Endothelial cell of umbilical vein (primary cell): ENCODE measurements around the gene DLEU7. TPM values are rescaled to one million over a fixed set of nuclear protein-coding genes. Genes with fewer than 3 reads are reported as not detected.

Experiments
- BruUV-seq: library from RNA; stranded (reverse); fragments of 400-500 nt; replicated peaks from 2 replicates; lab custom pipeline; 2021; lab: Mats Ljungman, UMichigan
- CTCF ChIA-PET: fragments of 300-600, 350-600 bp; sonication (Branson Sonifier 250); formaldehyde crosslinking; loops from one replicate; lab custom pipeline; 2021; ENCODE audit warnings: antibody characterized with exemption, inconsistent platforms; lab: Charles Lee
- POLR2A ChIA-PET: fragments of 300-600, 350-600 bp; sonication (Branson Sonifier 250); formaldehyde crosslinking; loops from one replicate; lab custom pipeline; 2021; ENCODE audit warnings: antibody characterized with exemption, inconsistent platforms; lab: Charles Lee
- DNase-seq: peaks from one replicate; pipeline ENCODE4 v3.0.0-alpha.2; 2011; ENCODE audit warnings: low read depth, low spot score
- FAIRE-seq: peaks from 2 replicates; lab custom pipeline; 2011; peaks lifted over from hg19 to GRCh38; lab: Jason Lieb, UNC
- H2AFZ ChIP-seq: 2 replicates; pipeline ENCODE4 v1.6.0; 2012; ENCODE audit warnings: low read depth, low read length, control low read depth, inconsistent platforms
- H3K27ac ChIP-seq: 2 replicates; pipeline ENCODE4 v1.5.1; 2011; ENCODE audit warnings: low read depth, mild to moderate bottlenecking, control low read depth, low read length, moderate library complexity; ENCODE audit not compliant: insufficient read depth
- H3K27me3 ChIP-seq, 2 experiments: 2 replicates each; pipeline versions ENCODE4 v1.6.0 to v1.6.1; 2011; ENCODE audit warnings: low read length in 2 of 2, mixed read lengths in 1 of 2; ENCODE audit not compliant: control insufficient read depth in 2 of 2, insufficient read depth in 2 of 2
- H3K36me3 ChIP-seq, 2 experiments: 2 replicates in 1 of 2; 3 replicates in 1 of 2; pipeline ENCODE4 v1.5.1; 2011; ENCODE audit warnings: low read length in 2 of 2, mild to moderate bottlenecking in 1 of 2, moderate library complexity in 1 of 2; ENCODE audit not compliant: control insufficient read depth in 2 of 2, insufficient read depth in 2 of 2; ENCODE audit errors: extremely low read depth in 1 of 2
- H3K4me1 ChIP-seq: 3 replicates; pipeline ENCODE4 v1.5.1; 2011; ENCODE audit warnings: mild to moderate bottlenecking, low read length; ENCODE audit not compliant: control insufficient read depth, insufficient read depth; ENCODE audit errors: extremely low read depth
- H3K4me2 ChIP-seq: 2 replicates; pipeline ENCODE4 v1.6.1; 2011; ENCODE audit warnings: low read length, control low read depth, mixed read lengths; ENCODE audit not compliant: insufficient read depth
- H3K4me3 ChIP-seq, 3 experiments: fragments of 200-600 bp in 1 of 3; sonication (generic), shearing (Covaris generic) in 1 of 3; replicated peaks in 1 of 3; 2 replicates each; pipeline ENCODE4 v1.5.1; 2011 to 2016; ENCODE audit warnings: control low read depth in 3 of 3, low read length in 3 of 3, mild to moderate bottlenecking in 2 of 3, inconsistent platforms in 1 of 3, low read depth in 1 of 3, moderate library complexity in 1 of 3; ENCODE audit not compliant: insufficient read depth in 1 of 3
- H3K79me2 ChIP-seq: 2 replicates; pipeline ENCODE4 v1.6.0; 2012; ENCODE audit warnings: low read length, inconsistent platforms; ENCODE audit not compliant: control insufficient read depth, insufficient read depth
- H3K9ac ChIP-seq: replicated peaks from 2 replicates; pipeline ENCODE3; 2011; ENCODE audit warnings: low read length, control low read depth; ENCODE audit not compliant: insufficient read depth; ENCODE audit errors: extremely low read depth
- H3K9me1 ChIP-seq: replicated peaks from 3 replicates; pipeline ENCODE4 v1.6.0; 2011; ENCODE audit warnings: mild to moderate bottlenecking, low read length; ENCODE audit not compliant: control insufficient read depth, insufficient read depth; ENCODE audit errors: extremely low read depth
- H3K9me3 ChIP-seq: replicated peaks from 2 replicates; pipeline ENCODE4 v1.5.1; 2012; ENCODE audit warnings: low read length, inconsistent platforms; ENCODE audit not compliant: control insufficient read depth, insufficient read depth
- H4K20me1 ChIP-seq: replicated peaks from 2 replicates; pipeline ENCODE3; 2011; ENCODE audit warnings: mild to moderate bottlenecking, low read length; ENCODE audit not compliant: control insufficient read depth, insufficient read depth; ENCODE audit errors: extremely low read depth
- FOS ChIP-seq: IDR thresholded peaks from 2 replicates; pipeline ENCODE4 v1.6.1; 2011; ENCODE audit warnings: mild to moderate bottlenecking, low read length, moderate library complexity, borderline replicate concordance; ENCODE audit not compliant: insufficient read depth
- JUN ChIP-seq: IDR thresholded peaks from 2 replicates; pipeline ENCODE4 v1.6.1; 2011; ENCODE audit warnings: borderline replicate concordance, low read depth; ENCODE audit not compliant: insufficient read length, insufficient read depth
- POLR2AphosphoS5 ChIP-seq: IDR thresholded peaks from 2 replicates; pipeline ENCODE4 v1.6.1; 2012; ENCODE audit warnings: low read depth, mild to moderate bottlenecking, control low read depth, low read length, moderate library complexity; ENCODE audit not compliant: insufficient read depth
- dilution Hi-C: fragments of 300-500 bp; cut with MboI; formaldehyde crosslinking; loops from one replicate; pipeline ENCODE4 v1.15.0; 2019; ENCODE audit warnings: low sequenced_read_pairs; ENCODE audit not compliant: extremely low pct_ligation_motif_present
- intact Hi-C: fragments of 100-400 bp; cut with micrococcal nuclease; formaldehyde crosslinking; loops from one replicate; pipeline ENCODE4 v1.10.0; 2022
- polyA plus RNA-seq, 4 experiments: library from polyadenylated mRNA; depleted of rRNA in 3 of 4; stranded (reverse) in 3 of 4; unstranded in 1 of 4; fragments of >200 nt; gene quantifications; 2 replicates each; pipeline versions ENCODE4 v1.2.1 to v1.2.3, GENCODE V29; 2011 to 2012; ENCODE audit warnings: missing spikeins in 1 of 4
- total RNA-seq: library from RNA; stranded (reverse); gene quantifications from 2 replicates; pipeline ENCODE4 v1.2.3, GENCODE V29; 2021
- TF ChIP-seq, protein P1 (sequence below): IDR thresholded peaks from 2 replicates; pipeline ENCODE4 v1.6.1; 2011; ENCODE audit not compliant: insufficient read depth, insufficient read length
- TF ChIP-seq, protein P2 (sequence below), 2 donors: IDR thresholded peaks; 1 replicate in 1 of 2; 2 replicates in 1 of 2; pipeline ENCODE4 v1.5.1; 2011; ENCODE audit warnings: low read length in 2 of 2, mild to moderate bottlenecking in 2 of 2, moderate library complexity in 2 of 2, control low read depth in 1 of 2, inconsistent platforms in 1 of 2, low read depth in 1 of 2; ENCODE audit not compliant: insufficient read depth in 1 of 2; ENCODE audit errors: extremely low read depth in 1 of 2

The DLEU7 gene
- total and polyA plus RNA-seq, 2 donors (not counting 3 experiments of a cell fraction or from before 2014, with no cell fraction given): not detected

DNA sequence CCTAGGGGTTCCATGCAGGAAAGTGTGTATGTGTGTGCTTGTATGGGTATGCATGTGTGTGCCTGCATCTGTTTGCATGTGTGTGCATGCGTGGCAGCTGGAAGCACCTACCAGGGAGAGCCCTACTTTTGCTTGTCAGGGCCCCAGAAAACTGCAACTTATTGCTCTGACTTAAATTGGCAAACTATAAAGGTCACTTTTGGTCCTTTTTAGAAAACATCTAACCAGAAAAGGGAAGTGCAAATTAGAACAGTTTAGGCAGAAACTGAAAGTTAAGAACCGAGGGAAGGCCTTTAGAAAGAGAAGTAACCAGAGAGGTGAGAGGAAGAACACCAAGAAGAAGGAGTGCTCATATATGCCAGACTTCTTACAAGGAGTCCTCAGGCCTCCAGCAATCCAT, 32.5 kb downstream of the DLEU7 start:
- Histone ChIP-seq H3K27me3 (peaks cover 0 to 9% of the 10 kb centered on the region in 2 experiments), H2AFZ (no peak overlapping the region), H3K27ac (no peak overlapping the region), H3K4me2 (no peak overlapping the region), H3K4me1 (no peaks in the 10 kb centered on the region), H3K9me1 (no peaks in the 10 kb centered on the region), H3K9ac (no peak overlapping the region), H3K4me3 (no peak overlapping the region), H4K20me1 (no peaks in the 10 kb centered on the region), H3K9me3 (no peaks in the 10 kb centered on the region), H3K79me2 (no peaks in the 10 kb centered on the region), H3K36me3 (no peaks in the 10 kb centered on the region)
- no TSS peak for BruUV-seq
- DNase-seq (no peak), FAIRE-seq (no peak)
- ChIA-PET CTCF (interaction anchor here (1.6 to 1.9 kb wide), 2 partner anchors 10 to 814 kb away, joined by 7 to 10 read pairs; no protein-coding TSS in a partner anchor), POLR2A (no interaction called here)
- dilution Hi-C loops (no loop called here), intact Hi-C loops (no loop called here)
- TF ChIP-seq, protein P1, sequence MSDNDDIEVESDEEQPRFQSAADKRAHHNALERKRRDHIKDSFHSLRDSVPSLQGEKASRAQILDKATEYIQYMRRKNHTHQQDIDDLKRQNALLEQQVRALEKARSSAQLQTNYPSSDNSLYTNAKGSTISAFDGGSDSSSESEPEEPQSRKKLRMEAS: no peak
- no peak for TF ChIP-seq FOS
- no peak for TF ChIP-seq JUN
- no peak for TF ChIP-seq POLR2AphosphoS5
- TF ChIP-seq, protein P2, sequence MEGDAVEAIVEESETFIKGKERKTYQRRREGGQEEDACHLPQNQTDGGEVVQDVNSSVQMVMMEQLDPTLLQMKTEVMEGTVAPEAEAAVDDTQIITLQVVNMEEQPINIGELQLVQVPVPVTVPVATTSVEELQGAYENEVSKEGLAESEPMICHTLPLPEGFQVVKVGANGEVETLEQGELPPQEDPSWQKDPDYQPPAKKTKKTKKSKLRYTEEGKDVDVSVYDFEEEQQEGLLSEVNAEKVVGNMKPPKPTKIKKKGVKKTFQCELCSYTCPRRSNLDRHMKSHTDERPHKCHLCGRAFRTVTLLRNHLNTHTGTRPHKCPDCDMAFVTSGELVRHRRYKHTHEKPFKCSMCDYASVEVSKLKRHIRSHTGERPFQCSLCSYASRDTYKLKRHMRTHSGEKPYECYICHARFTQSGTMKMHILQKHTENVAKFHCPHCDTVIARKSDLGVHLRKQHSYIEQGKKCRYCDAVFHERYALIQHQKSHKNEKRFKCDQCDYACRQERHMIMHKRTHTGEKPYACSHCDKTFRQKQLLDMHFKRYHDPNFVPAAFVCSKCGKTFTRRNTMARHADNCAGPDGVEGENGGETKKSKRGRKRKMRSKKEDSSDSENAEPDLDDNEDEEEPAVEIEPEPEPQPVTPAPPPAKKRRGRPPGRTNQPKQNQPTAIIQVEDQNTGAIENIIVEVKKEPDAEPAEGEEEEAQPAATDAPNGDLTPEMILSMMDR (IDR thresholded peaks at IDR 0.05; ENCODE audit: extremely low read depth in 1 of 2, insufficient read depth in 1 of 2, low read depth in 1 of 2, low read length in 2 of 2): no peak
